HuH-7.5 (cell line): ENCODE measurements around the gene DNAH2.
A peak's percentile ranks its signal among the peaks of the same experiment; 100 is the strongest.

ENCODE experiments used
- DNase-seq: peaks from one replicate; pipeline ENCODE4 v3.0.0; 2011; ENCODE audit warnings: low spot score

DNAH2 gene

GRCh38 chr17:7721612-7722011 is 4.1 kb downstream of the DNAH2 start:
- DNase-seq, result no peak

GRCh38 chr17:7727886-7728285 is 10.3 kb downstream of the DNAH2 start:
- no peak for DNase-seq

- no peak for DNase-seq
Observed at GRCh38 chr17:7729816-7730215, 12.3 kb downstream of the DNAH2 start.

GRCh38 chr17:7732981-7733539 is 15.5 kb downstream of the DNAH2 start:
- no peak for DNase-seq

- no peak for DNase-seq
Observed at GRCh38 chr17:7737601-7738000, 20.1 kb downstream of the DNAH2 start.

GRCh38 chr17:7739746-7740145 is 22.2 kb downstream of the DNAH2 start:
- no peak for DNase-seq

- no peak for DNase-seq
Observed at GRCh38 chr17:7740481-7741001, 23.0 kb downstream of the DNAH2 start.

GRCh38 chr17:7742729-7743128 is 25.2 kb downstream of the DNAH2 start:
- DNase-seq, result no peak

GRCh38 chr17:7744416-7744815 is 26.9 kb downstream of the DNAH2 start:
- DNase-seq, result no peak

GRCh38 chr17:7745748-7746470 is 28.4 kb downstream of the DNAH2 start:
- DNase-seq, result no peak

GRCh38 chr17:7747635-7748071 is 30.1 kb downstream of the DNAH2 start:
- DNase-seq, result no peak

GRCh38 chr17:7748076-7748775 is 30.7 kb downstream of the DNAH2 start:
- DNase-seq, result no peak

GRCh38 chr17:7750321-7750821 is 32.8 kb downstream of the DNAH2 start:
- no peak for DNase-seq

GRCh38 chr17:7754656-7755055 is 37.1 kb downstream of the DNAH2 start:
- no peak for DNase-seq

GRCh38 chr17:7755095-7755890 is 37.7 kb downstream of the DNAH2 start:
- no peak for DNase-seq

- DNase-seq, result no peak
Observed at GRCh38 chr17:7756968-7757367, 39.4 kb downstream of the DNAH2 start.

GRCh38 chr17:7763919-7764318 is 46.4 kb downstream of the DNAH2 start:
- no peak for DNase-seq

GRCh38 chr17:7767004-7767403 is 49.5 kb downstream of the DNAH2 start:
- no peak for DNase-seq

GRCh38 chr17:7767405-7768021 is 50.0 kb downstream of the DNAH2 start:
- no peak for DNase-seq

- DNase-seq, result no peak
Observed at GRCh38 chr17:7769854-7770253, 52.3 kb downstream of the DNAH2 start.

GRCh38 chr17:7774055-7774521 is 56.5 kb downstream of the DNAH2 start:
- DNase-seq, result peak; percentile 34
